Regular cardiac myocyte (primary cell): ENCODE measurements around the gene CIITA. TPM values are rescaled to one million over a fixed set of nuclear protein-coding genes. Genes with fewer than 3 reads are reported as not detected.

ENCODE experiments used
- total RNA-seq: library from RNA; depleted of rRNA; stranded (reverse); fragments of >200 nt; gene quantifications from 2 replicates; pipeline ENCODE4 v1.2.3, GENCODE V29; 2014

The CIITA gene
- 0.56 and 0.77 TPM in 2 replicates for total RNA-seq

GRCh38 chr16:10876799-10877341 is at the start of gene CIITA:
Gene CIITA, plus strand, starts transcription at chr16:10877202. Its CDS starts 129 bp downstream, at chr16:10877331.

GRCh38 chr16:10942352-10943063 is 65.5 kb downstream of the CIITA start, which contains the start of gene DEXI:
Gene DEXI, minus strand, starts transcription at chr16:10942468. Its CDS starts 463 bp downstream, at chr16:10942005.

GRCh38 chr16:10944249-10945064 is 67.5 kb downstream of the CIITA start, which contains the start of gene CLEC16A:
Gene CLEC16A, plus strand, starts transcription at chr16:10944564. Its CDS starts 154 bp downstream, at chr16:10944718.

Other genes starting within 250 kb of the CIITA start
- gene TEKT5, start 182.3 kb upstream of the CIITA start, total RNA-seq, result not detected in 2 replicates
- gene NUBP1, start 133.4 kb upstream of the CIITA start, total RNA-seq, result 15.5 and 27.4 TPM in 2 replicates
- gene TVP23A, start 58.4 kb upstream of the CIITA start, total RNA-seq, result not detected in 2 replicates
- gene DEXI, start 65.3 kb downstream of the CIITA start, total RNA-seq, result 42.4 and 57.8 TPM in 2 replicates
- 22.0 and 25.9 TPM in 2 replicates for gene CLEC16A, start 67.4 kb downstream of the CIITA start, total RNA-seq